ENCODE results near the gene FGF3.

Gene FGF3

GRCh38 chr11:69812946-69813345, 6.3 kb downstream of the FGF3 start:
- no peak for TF ChIP-seq GATA1 (IDR thresholded peaks at IDR 0.05; ENCODE audit: low read depth, low read length)
- no peak for TF ChIP-seq POLR2A (IDR thresholded peaks at IDR 0.05; ENCODE audit: low read length)
- DNase-seq = no peak

- TF ChIP-seq POLR2A (IDR thresholded peaks at IDR 0.05; ENCODE audit: low read length) = no peak
- TF ChIP-seq GATA1 (IDR thresholded peaks at IDR 0.05; ENCODE audit: low read depth, low read length) = no peak
- DNase-seq = no peak
Measured at GRCh38 chr11:69812256-69812655, 7.0 kb downstream of the FGF3 start.

- no peak for TF ChIP-seq POLR2A (IDR thresholded peaks at IDR 0.05; ENCODE audit: low read length)
- no peak for DNase-seq
Measured at GRCh38 chr11:69811431-69811830, 7.8 kb downstream of the FGF3 start.

- TF ChIP-seq POLR2A (IDR thresholded peaks at IDR 0.05; ENCODE audit: low read length) (no peak), GATA1 (IDR thresholded peaks at IDR 0.05; ENCODE audit: low read depth, low read length) (no peak)
- no peak for DNase-seq
Measured at GRCh38 chr11:69810289-69811118, 8.7 kb downstream of the FGF3 start.

GRCh38 chr11:69808667-69809086, 10.5 kb downstream of the FGF3 start:
- TF ChIP-seq POLR2A (IDR thresholded peaks at IDR 0.05; ENCODE audit: low read length) (no peak), GATA1 (IDR thresholded peaks at IDR 0.05; ENCODE audit: low read depth, low read length) (no peak)
- no peak for DNase-seq

GRCh38 chr11:69807106-69807815, 12.0 kb downstream of the FGF3 start:
- DNase-seq = no peak
- TF ChIP-seq POLR2A (IDR thresholded peaks at IDR 0.05; ENCODE audit: low read length) (no peak), GATA1 (IDR thresholded peaks at IDR 0.05; ENCODE audit: low read depth, low read length) (no peak)

- DNase-seq = no peak
- TF ChIP-seq POLR2A (IDR thresholded peaks at IDR 0.05; ENCODE audit: low read length) = no peak
- no peak for TF ChIP-seq GATA1 (IDR thresholded peaks at IDR 0.05; ENCODE audit: low read depth, low read length)
Measured at GRCh38 chr11:69804769-69805508, 14.3 kb downstream of the FGF3 start.

GRCh38 chr11:69803604-69804218, 15.5 kb downstream of the FGF3 start:
- DNase-seq = no peak
- TF ChIP-seq GATA1 (IDR thresholded peaks at IDR 0.05; ENCODE audit: low read depth, low read length) (no peak), POLR2A (IDR thresholded peaks at IDR 0.05; ENCODE audit: low read length) (no peak)

- TF ChIP-seq GATA1 (IDR thresholded peaks at IDR 0.05; ENCODE audit: low read depth, low read length) (no peak), POLR2A (IDR thresholded peaks at IDR 0.05; ENCODE audit: low read length) (no peak)
- no peak for DNase-seq
Measured at GRCh38 chr11:69803022-69803421, 16.2 kb downstream of the FGF3 start.

GRCh38 chr11:69802590-69802989, 16.6 kb downstream of the FGF3 start:
- no peak for DNase-seq
- TF ChIP-seq GATA1 (IDR thresholded peaks at IDR 0.05; ENCODE audit: low read depth, low read length) (no peak), POLR2A (IDR thresholded peaks at IDR 0.05; ENCODE audit: low read length) (no peak)

GRCh38 chr11:69801513-69802335, 17.5 kb downstream of the FGF3 start:
- peak; percentile 10 to 32 for DNase-seq
- TF ChIP-seq GATA1 (IDR thresholded peaks at IDR 0.05; ENCODE audit: low read depth, low read length) (no peak), POLR2A (IDR thresholded peaks at IDR 0.05; ENCODE audit: low read length) (no peak)

- TF ChIP-seq GATA1 (IDR thresholded peaks at IDR 0.05; ENCODE audit: low read depth, low read length) (no peak), POLR2A (IDR thresholded peaks at IDR 0.05; ENCODE audit: low read length) (no peak)
Measured at GRCh38 chr11:69800278-69800677, 18.9 kb downstream of the FGF3 start.

GRCh38 chr11:69799582-69799981, 19.6 kb downstream of the FGF3 start:
- TF ChIP-seq GATA1 (IDR thresholded peaks at IDR 0.05; ENCODE audit: low read depth, low read length) = no peak
- TF ChIP-seq POLR2A (IDR thresholded peaks at IDR 0.05; ENCODE audit: low read length) = no peak
- peak; percentile 23 to 30 for DNase-seq

More at GRCh38 chr11:69800278-69800677, 18.9 kb downstream of the FGF3 start:
- no peak for DNase-seq

Measured in erythroblast (primary cell).